ENCODE measurements around the gene ASTN2. TPM values are rescaled to one million over a fixed set of nuclear protein-coding genes. Genes with fewer than 3 reads are reported as not detected.
A peak's percentile ranks its signal among the peaks of the same experiment; 100 is the strongest.
"Not testable (repeated sequence)": the region's sequence is repeated elsewhere in the genome, so short reads cannot be mapped to it uniquely, and the experiment has no call there.

Gene ASTN2
- total and polyA plus RNA-seq, 10 of the 15 experiments (the other 5 are each of a cell fraction or from before 2014, with no cell fraction given) = 1.4 to 15.7 (median 7.0) TPM

DNA sequence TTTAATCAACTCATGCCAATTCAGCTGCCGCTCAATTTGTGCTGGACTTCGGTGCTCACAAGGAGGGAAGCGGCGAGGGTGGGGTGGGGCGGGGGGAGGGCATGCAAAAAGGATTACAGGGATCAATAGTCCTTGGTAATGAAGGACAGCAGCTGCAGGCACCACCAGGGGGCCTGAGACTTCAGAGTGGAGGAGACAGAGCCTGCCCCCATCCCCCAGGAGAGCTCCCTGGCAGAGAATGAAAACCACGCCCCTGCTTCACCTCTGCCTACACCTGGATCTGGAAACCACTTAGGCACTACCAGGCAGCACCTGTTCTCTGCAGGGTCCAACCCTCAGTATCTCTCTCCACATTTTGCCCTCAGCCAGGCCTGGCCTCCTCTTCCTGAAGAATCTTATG lies 572.2 kb downstream of the ASTN2 start:
- Histone ChIP-seq H3K9ac (ENCODE audit: control insufficient read depth, insufficient read depth, low read length) (no peak overlapping the region), H2AFZ (ENCODE audit: control insufficient read depth, low read depth, low read length) (no peak overlapping the region), H4K20me1 (ENCODE audit: control insufficient read depth, insufficient read depth) (no peaks in the 10 kb centered on the region), H3K79me2 (ENCODE audit: control insufficient read depth, insufficient read depth, low read length) (no peaks in the 10 kb centered on the region), H3K4me1 (ENCODE audit: control insufficient read depth, insufficient read depth, low read length) (no peaks in the 10 kb centered on the region), H3K4me2 (ENCODE audit: control insufficient read depth, insufficient read depth) (no peak overlapping the region), H3K9me3 (replicated peaks; ENCODE audit: control insufficient read depth, insufficient read depth, low read length) (no peaks in the 10 kb centered on the region), H3K27me3 (replicated peaks in 1 of 2; ENCODE audit: control insufficient read depth in 2 of 2, insufficient read depth in 2 of 2, low read length in 1 of 2) (no peaks in the 10 kb centered on the region), H3K4me3 (no peak overlapping the region), H3K36me3 (ENCODE audit: control insufficient read depth in 2 of 2, insufficient read depth in 2 of 2, low read length in 1 of 2) (no peaks in the 10 kb centered on the region), H3K27ac (ENCODE audit: control insufficient read depth, insufficient read depth) (no peak overlapping the region)
- in situ Hi-C loops (cut with MboI) (no loop called here), intact Hi-C loops (cut with micrococcal nuclease; ENCODE audit: unreplicated experiment) (no loop called here)
- TF ChIP-seq CTCF (IDR thresholded peaks at IDR 0.05 in 2 of 3, conservative IDR thresholded peaks at IDR 0.05 in 1 of 3; ENCODE audit: control insufficient read depth in 2 of 3, extremely low read depth in 1 of 3, insufficient read depth in 1 of 3, low read depth in 3 of 3, low read length in 3 of 3) (peak in 1 of 3 experiments; percentile 16; a peak in 1 of 6 replicates), NRF1 (conservative IDR thresholded peaks at IDR 0.05; ENCODE audit: low read depth, low read length) (no peak)
- ChIA-PET RAD21 (ENCODE audit: unreplicated experiment) (no interaction called here), SMC1A (ENCODE audit: uncharacterized antibody, unreplicated experiment) (interaction anchor here (1.6 kb wide), 1 partner anchor 16 kb away, joined by 5 read pairs; no protein-coding TSS in a partner anchor), CTCF (interaction anchor here (1.9 kb wide), 1 partner anchor 105 kb away, joined by 6 read pairs; no protein-coding TSS in a partner anchor), POLR2A (no interaction called here)
- ATAC-seq = peak; percentile 46
- BruUV-seq (replicated peaks) = no TSS peak
- no peak for DNase-seq (ENCODE audit: low read depth, low spot score)
- no peak for FAIRE-seq
- 61% methylated on average over 5 of the region's 6 CpGs for WGBS (ENCODE audit: insufficient coverage, insufficient replicate concordance, low lambda C conversion rate, missing lambda C conversion rate)

GRCh38 chr9:116838468-116838867 lies 576.4 kb downstream of the ASTN2 start:
- 48% methylated on average over 6 of the region's 7 CpGs for WGBS (ENCODE audit: insufficient coverage, insufficient replicate concordance, low lambda C conversion rate, missing lambda C conversion rate)
- H3K4me2 ChIP-seq (ENCODE audit: control insufficient read depth, insufficient read depth); H3K9ac ChIP-seq (ENCODE audit: control insufficient read depth, insufficient read depth, low read length); FAIRE-seq; RAD21 ChIA-PET (ENCODE audit: unreplicated experiment); H3K27me3 ChIP-seq (replicated peaks in 1 of 2; ENCODE audit: control insufficient read depth in 2 of 2, insufficient read depth in 2 of 2, low read length in 1 of 2); H3K79me2 ChIP-seq (ENCODE audit: control insufficient read depth, insufficient read depth, low read length); H2AFZ ChIP-seq (ENCODE audit: control insufficient read depth, low read depth, low read length); H3K27ac ChIP-seq (ENCODE audit: control insufficient read depth, insufficient read depth); BruUV-seq (replicated peaks); H3K36me3 ChIP-seq (ENCODE audit: control insufficient read depth in 2 of 2, insufficient read depth in 2 of 2, low read length in 1 of 2); H3K9me3 ChIP-seq (replicated peaks; ENCODE audit: control insufficient read depth, insufficient read depth, low read length); CTCF ChIA-PET; H3K4me1 ChIP-seq (ENCODE audit: control insufficient read depth, insufficient read depth, low read length); intact Hi-C loops (cut with micrococcal nuclease; ENCODE audit: unreplicated experiment); in situ Hi-C loops (cut with MboI); ATAC-seq; H4K20me1 ChIP-seq (ENCODE audit: control insufficient read depth, insufficient read depth); DNase-seq (ENCODE audit: low read depth, low spot score); H3K4me3 ChIP-seq: not testable (repeated sequence)
- POLR2A ChIA-PET = interaction anchor here (0.6 kb wide), 2 partner anchors 65 to 98 kb away, joined by 3 to 5 read pairs; no protein-coding TSS in a partner anchor
- SMC1A ChIA-PET (ENCODE audit: uncharacterized antibody, unreplicated experiment) = interaction anchor here (0.6 kb wide), 1 partner anchor 31 kb away, joined by 3 read pairs; no protein-coding TSS in a partner anchor
